Stimulated activated CD8-positive, alpha-beta memory T cell treated with anti-CD3 and anti-CD28 coated beads, Interleukin-4, amount 100 ng/mL, for 4 hours (primary cell): ENCODE data around the gene INHBB.
"Not testable (repeated sequence)": the region's sequence is repeated elsewhere in the genome, so short reads cannot be mapped to it uniquely, and the experiment has no call there.

Source experiments
- DNase-seq, 2 donors: peaks; one replicate each; pipeline ENCODE4 v3.0.0-alpha.2; 2020; ENCODE audit warnings: low read depth in 2 of 2, low spot score in 1 of 2

INHBB gene

DNA sequence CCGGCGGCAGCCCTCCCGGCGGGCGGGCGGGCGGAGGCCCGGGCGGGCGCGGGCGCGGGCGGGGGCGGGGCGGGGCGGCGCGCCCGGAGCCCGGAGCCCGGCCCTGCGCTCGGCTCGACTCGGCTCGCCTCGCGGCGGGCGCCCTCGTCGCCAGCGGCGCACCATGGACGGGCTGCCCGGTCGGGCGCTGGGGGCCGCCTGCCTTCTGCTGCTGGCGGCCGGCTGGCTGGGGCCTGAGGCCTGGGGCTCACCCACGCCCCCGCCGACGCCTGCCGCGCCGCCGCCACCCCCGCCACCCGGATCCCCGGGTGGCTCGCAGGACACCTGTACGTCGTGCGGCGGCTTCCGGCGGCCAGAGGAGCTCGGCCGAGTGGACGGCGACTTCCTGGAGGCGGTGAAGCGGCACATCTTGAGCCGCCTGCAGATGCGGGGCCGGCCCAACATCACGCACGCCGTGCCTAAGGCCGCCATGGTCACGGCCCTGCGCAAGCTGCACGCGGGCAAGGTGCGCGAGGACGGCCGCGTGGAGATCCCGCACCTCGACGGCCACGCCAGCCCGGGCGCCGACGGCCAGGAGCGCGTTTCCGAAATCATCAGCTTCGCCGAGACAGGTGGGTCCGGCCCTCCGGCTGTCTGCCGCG, at the start of gene INHBB:
INHBB (plus strand) TSS at position 111 of the 641 bp plus-strand sequence; CDS start at position 164, 53 bp downstream.
- no peak for DNase-seq

DNA sequence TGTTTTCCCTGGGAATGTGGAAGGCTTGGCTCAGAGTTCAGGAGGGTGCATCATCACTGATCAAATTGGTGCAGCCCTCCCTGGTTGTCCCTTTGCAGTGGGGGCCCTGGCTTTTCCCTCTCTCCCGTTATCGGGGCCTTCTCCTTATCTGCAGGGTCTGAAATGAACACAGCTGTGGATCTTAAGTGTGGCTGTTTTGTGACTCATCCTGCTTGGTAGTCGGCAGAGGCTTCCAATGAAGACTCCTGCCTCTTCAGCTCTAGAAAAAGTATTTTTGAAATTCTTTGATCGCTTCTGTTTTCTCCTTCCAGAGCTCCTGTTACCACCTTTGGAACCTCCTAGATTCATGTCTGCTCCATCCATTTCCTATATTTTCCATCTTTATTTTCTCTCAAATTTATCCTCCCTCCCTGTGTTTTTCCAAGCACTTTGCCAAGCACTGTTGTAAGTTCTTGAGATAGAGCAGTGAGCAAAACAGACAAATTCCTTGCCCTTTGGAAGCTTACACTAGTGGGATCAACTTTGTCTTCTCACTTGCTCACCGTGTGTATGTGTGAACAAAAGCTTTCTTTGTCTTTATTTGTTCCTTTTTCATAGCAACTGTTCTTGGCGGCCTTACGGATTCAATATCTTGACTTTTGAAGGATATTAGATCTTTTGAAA, 47.6 kb upstream of the INHBB start:
- DNase-seq = no peak

DNA sequence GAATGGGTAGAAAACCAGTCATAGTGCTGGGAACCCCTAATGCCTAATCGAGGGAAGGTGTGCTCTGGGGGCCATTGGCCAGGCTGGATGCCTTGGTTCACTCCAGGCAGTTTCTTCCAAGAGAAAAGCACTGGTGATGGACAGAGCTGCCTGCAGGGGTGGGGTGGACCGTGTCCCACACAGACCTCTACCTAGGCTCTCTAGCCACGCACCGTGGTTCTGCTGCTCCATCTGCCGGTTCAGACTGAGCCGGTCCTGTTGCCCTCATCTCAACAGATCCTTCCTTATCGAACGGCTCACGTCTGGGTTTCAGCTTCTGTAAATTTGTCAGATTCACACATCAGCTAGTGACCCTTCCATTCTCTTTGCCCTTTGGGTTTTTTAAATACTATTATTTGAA, 46.9 kb upstream of the INHBB start:
- no peak for DNase-seq

DNA sequence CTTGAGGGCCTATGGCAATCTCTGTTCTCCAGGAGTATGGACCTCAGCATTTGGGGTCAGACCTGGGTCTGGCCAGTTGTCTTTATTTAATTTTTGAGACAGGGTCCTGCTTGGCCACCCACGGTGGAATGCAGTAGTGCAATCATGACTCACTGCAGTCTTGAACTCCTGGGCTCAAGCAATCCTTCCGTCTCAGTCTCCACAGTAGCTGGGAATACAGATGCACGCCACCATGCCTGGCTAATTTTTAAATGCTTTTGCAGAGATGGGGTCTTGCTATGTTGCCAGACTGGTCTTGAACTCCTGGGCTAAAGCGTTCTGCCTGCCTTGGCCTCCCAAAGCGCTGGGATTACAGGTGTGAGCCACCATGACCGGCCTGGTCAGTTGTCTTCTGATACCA, 46.4 kb upstream of the INHBB start:
- DNase-seq = no peak

DNA sequence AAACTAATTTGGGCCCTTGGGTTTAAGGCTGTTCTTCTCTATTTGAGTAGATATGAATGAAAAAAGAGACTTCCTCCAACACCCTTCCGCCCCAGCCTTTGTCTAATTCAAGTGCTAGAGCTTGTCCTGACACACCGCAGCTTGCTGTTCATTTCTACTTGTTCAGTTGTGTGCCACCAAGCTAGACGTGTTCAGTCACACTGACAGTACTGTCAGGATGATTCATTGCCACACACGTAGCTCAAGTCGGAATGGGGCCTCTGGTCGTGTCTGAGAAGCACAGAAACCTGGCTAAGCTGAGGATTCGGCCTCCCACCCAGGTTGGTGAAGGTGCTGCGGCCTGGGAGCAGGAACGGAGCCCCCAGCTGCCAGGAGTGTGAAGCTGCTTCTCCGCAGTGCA, 45.6 kb upstream of the INHBB start:
- no peak for DNase-seq

DNA sequence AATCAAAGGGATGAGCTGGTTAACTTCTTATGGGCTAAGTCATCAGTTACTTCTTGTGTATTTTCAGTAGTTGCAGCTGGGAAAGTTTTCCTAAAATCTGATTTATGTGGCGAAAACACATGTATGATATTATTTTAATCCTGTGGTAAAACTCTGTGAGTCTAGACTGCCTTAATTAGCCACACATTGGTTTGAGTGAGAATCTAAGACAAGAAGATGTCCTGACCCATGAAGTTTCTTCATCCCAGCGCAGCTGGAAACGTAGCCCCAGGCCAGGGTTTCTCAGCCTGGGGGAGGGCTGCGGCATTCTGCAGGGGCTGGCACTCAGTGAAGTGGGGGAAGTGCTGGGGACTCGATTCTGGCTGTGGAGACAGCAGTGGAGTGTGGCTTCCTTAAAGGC, 44.7 kb upstream of the INHBB start:
- no peak for DNase-seq

DNA sequence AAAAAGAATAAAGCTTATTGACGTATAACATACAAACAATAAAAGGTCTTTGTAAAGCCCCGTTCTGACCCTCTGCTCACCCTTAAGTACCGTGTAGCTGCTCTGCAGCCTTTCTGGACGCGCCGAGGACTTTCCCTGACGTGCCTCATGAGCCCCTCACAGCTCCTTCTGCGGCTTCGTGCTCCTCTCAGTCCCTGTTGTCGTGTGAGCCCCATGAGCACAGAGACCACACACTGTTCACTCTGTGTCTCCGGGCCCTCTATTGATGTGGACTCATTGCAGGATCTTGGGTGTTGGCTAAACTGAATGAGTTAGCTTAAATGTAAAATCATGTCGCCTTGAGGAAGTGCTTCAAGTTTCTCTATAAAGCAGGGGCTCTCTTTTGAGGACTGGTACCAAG, 43.6 kb upstream of the INHBB start:
- no peak for DNase-seq

DNA sequence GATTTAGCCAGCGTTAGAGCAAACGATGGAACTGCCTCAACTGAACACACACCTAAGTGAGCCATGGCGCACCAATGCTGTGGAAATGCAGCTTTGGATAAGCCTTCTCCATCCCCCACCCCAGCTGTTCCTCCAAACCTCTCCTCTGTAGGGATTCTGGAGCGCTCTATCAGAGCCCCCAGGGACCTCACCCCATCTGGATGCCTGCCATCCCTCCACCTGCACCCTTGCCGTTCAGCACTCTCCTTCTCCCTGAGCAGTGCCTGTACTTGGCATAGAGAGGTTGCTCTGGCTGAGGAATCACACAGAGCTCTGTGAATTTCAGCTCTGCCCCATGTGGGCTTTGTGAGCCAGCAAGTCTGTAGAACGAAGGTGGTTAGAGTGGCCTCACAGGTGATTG, 42.8 kb upstream of the INHBB start:
- no peak for DNase-seq

DNA sequence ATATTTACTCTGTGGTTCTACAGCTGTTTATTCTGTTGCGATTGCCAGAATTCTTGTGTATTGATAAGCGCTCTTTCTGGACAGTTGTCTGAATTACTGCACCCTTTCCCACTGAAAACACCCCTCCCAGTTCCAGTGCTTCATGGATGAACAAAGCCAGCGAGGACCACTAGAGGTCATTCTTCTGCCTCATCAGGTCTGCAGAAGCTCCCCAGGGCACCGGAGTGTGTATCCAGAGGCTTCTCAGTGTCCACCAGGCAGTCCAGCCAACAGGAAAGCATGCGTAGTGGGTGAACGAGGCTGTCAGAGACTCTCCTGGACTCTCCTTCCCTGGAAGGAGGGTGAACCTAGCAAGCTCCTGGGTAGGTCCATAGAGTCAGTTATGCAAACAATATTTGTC, 40.6 kb upstream of the INHBB start:
- DNase-seq = no peak

DNA sequence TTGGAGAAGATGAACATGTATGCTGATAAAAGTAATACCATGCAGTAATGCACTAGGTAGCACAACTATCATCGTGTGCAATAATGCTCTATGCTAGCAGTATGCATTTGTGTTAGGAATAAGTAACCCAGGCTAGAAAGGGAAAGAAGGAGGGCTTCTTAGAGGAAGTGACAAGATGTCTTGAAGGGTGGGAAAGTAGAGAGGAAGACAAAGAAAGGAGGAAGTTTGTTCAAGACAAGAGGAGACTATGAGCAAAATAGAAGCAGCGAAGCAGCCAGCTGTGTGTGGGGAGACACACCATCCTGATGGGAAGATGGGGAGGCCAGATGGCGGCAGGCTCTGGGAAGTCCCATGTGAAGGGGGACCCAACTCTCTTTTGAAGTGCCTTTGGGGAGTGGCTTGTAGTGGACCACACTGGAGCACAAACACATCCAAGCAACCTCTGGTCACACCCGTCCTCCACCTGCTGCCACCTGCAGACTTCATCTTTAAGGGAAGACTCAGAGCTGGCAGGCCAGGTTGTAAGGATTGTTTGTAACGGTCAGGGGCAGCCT, 39.9 kb upstream of the INHBB start:
- DNase-seq = no peak

DNA sequence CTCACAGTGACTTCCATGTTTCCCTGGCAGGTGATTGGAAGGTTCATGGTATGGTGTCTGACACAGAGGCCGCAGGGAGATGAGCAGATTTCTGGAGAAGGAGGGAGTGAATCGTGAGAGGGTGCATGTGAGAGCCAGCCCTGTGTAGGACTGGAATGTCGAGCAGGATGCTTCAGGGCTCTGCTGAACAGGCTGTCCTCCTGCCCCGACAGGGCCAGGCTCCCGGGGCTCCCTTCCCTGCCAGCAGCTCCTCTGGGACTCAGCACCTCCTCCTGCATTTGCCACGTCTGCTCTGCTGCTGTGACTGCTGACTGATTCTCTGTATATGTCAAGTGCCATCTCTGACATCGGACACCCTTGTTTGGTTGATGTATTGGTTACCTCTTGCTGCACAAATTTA, 38.5 kb upstream of the INHBB start:
- DNase-seq = no peak

DNA sequence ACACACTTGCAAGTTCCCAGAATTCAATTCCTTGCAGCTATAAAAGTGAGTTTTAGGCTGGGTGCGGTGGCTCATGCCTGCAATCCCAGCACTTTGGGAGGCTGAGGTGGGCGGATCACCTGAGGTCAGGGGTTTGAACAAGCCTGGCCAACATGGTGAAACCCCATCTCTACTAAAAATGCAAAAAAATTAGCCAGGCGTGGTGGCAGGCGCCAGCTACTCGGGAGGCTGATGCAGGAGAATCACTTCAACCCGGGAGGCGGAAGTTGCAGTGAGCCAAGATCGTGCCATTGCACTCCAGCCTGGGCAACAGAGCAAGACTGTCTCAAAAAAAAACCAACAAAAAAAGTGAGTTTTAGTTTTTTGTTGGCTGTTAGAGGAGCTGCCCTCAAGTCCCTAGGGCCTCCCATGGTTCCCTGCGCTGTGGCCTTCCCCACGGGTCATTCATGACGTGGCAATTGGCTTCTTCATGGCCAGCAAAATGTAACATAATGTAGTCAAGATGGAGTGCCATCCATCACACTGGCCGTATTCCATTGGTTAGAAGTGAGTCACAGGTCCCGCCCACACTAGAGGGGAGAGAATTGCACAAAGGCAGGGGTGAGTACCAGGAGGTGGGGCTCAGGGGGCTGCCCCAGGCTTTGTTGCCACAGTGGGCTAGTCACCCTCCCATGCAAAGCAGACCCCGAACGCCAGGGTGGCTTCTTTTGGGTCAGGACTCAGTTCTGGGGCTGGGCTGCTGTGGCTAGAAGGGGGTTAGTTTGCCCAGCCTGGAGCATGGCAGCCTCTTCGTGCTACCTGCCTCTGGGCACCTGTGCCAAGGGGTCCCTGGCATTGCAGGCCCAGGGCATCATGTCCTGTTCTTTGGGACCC, 37.7 kb upstream of the INHBB start:
- DNase-seq = no peak

DNA sequence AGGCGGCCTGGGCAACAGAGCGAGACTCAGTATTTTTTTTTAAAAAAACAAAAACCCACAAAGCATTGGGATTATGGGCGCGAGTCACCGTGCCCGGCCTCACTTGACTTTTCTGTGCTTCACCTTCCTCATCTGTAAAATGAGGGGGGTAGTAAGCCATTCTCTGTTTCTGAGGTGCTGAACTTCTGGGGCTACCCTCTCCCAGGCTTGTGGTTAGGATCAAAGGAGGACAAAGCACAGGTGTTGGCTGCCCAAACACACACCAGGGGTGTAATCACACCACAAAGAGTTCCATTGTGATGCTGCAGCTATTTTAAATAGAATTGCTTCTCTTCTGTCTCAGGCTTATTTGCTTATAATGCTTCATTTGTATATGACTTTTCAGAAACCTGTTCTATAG, 35.8 kb upstream of the INHBB start:
- DNase-seq = no peak

DNA sequence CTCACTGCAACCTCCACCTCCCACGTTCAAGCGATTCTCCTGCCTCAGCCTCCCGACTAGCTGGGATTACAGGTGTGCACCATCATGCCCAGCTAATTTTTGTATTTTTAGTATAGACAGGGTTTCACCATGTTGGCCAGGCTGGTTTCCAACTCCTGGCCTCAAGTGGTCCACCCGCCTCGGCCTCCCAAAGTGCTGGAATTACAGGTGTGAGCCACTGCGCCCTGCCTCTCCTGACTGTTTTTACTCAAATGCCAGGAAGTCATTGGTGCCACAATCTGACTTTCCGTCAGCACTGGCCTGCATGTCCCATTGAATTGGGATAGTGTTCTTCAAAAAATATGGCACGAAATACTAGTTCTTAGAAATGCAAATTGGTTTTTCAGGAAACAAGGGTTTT, 35.1 kb upstream of the INHBB start:
- not testable (repeated sequence) for DNase-seq

DNA sequence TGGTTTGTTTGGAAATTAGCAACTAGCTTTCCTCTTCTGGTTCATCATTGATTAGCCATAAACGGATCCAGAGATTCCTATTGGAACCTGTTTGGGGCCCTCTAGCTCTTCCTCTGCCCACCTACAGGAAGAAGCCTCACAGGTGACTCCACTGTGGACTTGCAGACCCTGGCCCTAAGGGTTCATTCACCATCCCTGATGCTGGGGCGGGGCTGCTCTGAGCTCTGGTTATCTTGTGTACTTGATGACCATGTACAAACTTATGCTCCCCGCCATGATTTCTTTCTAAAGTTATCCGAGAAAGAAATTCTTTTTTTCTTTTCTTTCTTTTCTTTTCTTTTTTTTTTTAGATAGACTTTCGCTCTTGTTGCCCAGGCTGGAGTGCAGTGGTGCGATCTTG, 33.9 kb upstream of the INHBB start:
- no peak for DNase-seq

DNA sequence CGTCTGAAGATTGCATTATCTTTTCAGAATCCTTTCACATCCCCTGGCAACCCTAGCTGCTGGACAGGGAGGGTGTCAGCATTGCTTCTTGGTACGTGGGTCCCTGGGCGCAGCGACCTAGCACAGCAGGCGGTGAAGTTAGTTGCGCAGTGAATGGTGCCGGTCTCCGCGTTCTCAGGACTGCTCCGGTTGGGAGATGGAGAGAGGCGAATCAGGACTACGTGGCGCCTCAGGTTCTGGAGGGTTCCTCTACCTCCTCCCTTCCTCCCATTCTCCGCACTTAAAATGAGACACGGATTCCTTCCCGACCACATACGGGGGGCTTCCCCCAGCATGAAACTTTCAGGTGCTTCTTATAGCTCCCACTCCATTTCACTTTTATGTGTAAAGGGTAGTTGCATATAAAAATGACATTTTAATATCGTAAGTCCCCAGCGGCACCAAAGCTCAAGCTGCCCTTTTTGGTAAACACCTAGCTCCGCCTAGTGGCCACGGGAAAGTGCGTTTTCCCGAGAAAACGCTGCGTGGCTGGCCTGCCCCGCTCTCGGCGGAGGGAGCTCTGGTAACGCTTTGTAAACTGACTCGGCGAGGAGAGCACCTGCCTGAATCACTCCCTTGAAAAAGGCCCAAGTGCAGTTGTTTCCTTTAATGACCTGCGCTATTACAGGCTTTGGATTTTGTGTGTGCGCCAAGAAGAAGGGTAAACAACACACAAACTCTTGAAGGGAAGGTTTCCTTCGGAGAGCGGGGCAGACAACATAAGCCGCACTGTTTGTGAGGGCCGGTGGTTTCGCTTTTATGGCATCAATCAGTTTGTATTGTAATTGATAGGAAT, 32.9 kb upstream of the INHBB start:
- DNase-seq = peak; percentile 54 to 61

DNA sequence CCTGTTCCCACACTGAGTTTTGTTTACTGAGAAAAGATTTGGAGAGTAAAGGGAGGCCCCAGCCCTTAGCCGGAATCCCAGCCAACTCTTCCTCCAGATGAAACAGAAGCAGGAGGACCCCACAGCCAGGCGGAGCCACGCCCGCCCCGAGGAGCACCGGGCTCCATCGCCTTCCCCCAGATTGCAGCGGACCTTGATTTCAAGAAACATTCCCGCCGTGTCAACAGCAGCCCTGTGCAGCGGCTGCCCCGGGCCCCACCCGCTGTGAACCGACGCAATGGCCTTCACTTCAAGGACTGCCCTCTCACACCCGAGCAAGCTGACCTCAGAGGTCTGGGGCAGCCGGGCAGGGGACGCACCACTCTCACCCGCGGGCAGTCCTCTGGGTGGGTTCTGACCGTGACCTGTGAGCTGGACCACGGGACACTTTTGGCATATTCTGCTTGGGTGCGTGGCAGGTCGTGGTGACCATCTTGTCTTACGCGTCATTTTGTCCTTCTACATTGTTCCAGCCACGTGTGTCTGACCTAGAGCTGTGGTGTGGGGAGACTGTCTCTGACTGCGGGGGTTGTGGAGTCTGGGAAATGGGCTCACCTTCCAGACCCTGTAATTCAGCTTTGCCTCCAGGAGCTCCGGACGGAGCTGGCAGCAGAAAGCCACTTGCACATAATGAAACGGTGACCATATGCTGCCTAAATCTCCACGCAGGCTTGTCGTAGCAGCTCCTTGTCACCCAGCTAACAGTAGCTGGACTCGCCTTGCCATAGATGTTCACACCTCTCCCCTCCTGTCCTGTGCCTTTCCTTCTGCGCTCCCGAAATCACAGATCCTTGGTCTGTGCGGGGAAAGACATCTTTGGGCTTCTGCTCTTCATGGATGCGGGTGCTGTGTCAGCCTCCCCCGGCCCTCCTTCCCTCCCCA, 32.0 kb upstream of the INHBB start:
- no peak for DNase-seq

DNA sequence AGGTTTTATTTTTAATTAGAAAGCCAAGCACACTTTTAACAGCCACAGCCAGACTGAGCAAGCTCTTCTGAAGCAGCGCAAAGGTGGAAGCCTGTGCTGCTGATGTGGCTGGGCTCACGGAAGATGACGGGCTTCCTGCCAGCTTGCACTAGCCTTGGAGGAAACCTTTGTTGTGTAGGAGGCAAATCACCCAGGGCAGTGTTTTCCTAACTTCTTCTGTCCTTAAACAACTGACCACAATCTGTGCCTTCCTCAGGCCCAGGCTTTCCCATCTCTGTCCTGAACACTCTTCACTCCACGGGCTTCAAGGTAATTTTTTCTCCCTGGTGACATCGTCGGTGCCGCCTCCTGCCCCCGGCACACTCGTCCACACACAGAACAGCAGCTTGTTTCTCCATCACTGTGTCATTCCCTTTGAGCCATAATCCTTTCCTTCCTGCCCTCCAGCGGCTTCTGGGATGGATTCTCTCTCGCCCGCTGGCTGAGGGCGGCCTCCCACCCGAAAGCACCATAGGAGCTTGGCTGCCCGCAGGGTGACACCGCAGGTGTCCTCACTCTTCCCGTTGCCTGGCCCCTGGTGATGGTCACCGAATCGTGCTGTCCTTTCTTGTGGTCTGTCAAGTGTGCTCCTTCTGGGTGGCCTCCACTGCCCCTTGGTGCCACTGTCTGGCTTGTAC, 31.1 kb upstream of the INHBB start:
- no peak for DNase-seq

DNA sequence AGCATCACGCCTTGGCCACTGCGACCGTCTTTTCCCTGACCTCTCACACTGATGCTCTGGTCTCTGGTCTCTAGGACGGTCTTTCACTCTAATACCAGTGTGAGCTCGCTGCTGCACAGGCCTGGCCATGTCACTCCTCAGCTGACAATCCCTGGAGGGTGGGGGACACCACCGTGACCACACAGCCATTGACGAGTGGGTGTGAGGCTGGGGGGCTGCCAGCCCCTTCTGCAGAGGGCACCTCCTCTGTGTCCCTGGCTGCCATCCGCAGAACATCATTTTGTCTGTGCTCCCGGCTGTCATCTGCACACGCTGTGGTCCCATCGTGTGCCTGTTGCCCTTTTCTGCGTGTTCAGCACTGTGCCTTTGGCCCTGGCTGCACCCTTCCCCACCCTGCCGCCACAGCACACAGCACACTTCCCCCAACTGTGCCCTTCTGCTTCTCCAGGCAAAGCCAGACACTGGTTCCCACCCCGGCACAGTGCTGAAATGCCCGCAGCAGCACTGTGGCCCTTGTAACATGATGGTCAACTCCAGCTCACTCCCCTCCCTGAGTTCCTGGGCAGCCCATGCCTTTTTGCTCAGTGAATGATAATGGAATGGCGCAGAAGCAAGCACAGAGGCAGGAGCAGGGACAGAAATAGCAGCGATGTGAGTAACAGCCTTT, 30.4 kb upstream of the INHBB start:
- no peak for DNase-seq
